GM04503 (cell line): Measurements from ENCODE around the gene FKBP3.
A peak's percentile ranks its signal among the peaks of the same experiment; 100 is the strongest.
"Not testable (repeated sequence)": the region's sequence is repeated elsewhere in the genome, so short reads cannot be mapped to it uniquely, and the experiment has no call there.

Experiments
- DNase-seq: peaks from one replicate; pipeline ENCODE4 v3.0.0-alpha.2; 2012; ENCODE audit warnings: low read depth

The FKBP3 gene

DNA sequence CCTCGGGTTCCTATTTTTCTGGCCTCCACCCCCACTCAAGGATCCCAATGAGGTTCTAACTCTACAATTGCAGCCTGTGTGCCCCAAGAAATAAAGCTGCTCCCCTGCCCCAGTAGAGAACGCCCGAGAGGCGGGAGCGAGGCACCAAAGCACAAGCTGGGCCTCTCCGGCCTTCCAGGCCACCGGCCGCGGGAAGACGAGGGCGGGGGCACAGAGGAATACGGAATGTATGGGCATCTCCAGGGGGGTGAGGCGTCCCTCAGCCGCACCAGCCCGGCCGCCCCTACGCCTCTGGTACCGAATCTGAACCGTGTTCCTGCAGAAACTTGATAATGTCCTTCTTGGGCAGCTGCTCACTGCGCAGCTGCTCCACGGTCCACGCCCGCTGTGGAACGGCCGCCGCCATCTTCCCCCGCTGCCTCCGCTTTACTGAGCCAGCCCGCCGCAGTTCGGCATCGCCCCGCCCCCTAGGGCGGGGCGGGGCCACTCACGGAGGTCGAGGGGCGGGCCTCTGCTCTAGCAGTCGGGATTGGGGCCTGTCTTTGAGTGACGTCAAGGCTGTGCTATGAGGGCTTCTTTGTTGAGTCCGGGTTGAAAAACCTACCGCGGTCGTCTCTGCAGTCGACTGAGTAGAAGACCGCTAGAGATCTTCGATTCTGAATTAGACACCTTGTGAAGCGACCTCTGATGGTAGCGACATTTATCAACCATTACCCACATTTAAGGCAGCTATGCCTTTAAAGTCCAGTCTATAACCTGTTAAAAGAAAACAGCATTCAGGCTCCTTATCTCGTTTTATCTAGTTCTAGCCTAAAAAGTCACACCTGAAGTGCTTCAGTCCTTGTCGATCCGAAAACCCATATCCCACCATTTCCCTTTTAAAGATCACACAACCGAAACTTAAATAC is at the start of gene FKBP3:
Gene FKBP3, minus strand, starts transcription at position 431 of the 908 bp plus-strand sequence. Its CDS starts 25 bp downstream, at position 406.
- DNase-seq: peak; percentile 94

DNA sequence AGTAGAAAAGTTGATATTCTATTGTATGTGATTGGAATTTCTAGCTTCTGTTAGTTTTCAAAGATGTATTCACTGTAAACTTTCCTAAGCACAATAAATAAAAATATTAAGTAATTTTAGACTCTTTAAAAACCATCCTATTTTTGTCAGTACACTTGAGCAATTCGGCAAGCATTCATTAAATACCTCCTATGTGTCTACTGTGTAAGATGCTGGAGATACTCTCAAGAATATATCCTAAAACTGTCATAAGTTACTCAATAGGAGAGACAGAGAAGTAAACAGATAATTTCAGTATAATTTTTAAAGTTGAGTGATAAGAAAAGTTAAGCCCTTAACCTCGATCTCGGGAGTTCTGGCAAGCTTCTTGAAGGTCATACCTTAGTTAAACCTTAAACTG is 47.5 kb upstream of the FKBP3 start:
- DNase-seq: no peak

DNA sequence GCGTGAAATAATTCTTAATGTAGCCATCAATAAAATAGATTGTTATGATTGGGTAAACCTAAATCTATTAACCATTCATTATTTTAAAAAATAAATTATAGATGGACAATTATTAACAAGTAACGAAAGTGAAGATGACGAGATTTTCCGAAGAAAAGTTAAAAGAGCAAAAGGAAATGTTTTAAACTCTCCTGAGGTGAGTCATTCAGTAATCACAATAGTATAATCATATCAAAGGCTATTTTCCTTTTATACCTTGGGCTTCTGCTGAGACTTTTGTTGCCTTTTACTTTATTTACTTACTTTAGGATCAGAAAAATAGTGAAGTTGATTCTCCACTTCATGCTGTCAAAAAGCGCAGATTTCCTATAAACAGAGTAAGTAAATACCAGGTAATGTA is 47.0 kb upstream of the FKBP3 start:
- no peak for DNase-seq

DNA sequence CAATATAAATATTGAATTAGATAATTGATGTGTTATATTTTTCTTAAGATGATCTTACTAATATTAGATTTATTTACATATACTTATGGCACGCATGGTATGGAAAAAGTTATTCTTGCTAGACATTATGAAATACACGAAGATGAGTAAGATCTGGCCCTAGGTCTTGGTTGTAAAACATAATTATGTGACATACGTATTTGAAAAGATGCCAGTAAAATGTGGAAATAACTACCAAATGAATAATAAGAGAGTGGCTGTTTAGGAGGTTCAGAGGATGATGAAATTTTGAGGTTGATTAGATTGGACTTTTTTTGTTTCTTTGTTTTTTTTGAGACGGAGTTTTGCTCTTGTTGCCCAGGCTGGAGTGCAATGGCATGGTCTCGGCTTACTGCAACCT is 42.8 kb upstream of the FKBP3 start:
- DNase-seq: peak; percentile 41

DNA sequence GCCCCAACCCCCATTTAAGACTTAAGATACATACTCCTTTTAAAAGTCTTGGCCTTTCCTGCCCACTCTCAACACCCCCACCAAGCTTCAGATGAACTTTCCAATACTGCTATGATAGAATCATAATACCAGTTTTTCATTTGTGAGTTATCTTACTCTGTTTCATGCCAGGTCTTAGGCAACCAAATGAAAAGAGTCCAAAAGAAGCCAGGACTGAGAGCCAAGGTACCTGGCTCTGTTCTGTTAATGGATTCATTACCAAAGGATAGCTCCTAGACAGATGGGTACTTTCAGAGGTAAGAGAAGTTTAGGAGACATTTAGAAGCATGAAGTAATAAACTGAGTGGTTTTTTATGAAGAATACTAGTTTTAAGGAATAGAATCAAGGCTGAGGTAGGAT is 35.6 kb upstream of the FKBP3 start:
- no peak for DNase-seq

DNA sequence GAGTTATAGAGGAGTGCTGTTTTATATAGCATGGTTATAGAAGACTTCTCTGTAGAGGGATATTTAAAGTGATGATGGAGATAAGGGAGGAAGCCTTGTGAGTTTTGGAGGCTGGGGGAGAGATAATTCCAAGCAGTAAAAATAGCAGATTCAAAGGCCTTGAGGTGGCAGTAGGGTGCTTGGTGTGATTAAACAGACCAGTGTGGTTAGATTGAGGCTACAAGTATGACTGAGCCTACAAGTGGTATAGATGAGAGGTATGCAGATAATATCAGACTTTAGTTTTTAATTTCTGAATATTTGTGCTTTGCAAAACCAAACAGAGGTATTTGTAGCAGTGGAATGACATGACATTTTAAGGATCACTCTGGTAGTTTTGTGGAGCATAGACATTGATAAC is 21.8 kb upstream of the FKBP3 start:
- no peak for DNase-seq

DNA sequence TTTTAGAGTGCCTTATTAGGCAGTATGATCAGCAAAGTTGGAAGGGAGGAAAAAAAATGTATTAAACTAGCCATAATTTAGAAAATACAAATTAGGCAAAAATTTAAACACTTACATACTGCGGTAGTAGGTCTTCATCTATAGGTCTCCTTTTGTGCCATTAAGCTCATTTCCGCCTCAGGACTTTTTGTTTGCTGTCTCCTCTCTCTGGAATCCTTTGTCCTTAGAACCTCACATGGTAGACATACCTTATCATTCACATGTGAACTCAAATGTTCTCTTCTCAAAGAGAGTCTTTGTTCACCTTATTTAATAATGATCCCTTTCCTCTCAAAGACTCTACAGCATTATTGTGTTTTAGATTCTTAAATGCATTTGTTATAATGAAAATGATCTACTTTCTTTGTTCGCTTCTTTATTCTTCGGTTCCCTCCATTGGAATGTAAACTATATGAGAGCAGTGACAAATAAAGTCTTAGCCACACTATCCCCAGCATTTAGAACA is 16.2 kb upstream of the FKBP3 start:
- DNase-seq: no peak

DNA sequence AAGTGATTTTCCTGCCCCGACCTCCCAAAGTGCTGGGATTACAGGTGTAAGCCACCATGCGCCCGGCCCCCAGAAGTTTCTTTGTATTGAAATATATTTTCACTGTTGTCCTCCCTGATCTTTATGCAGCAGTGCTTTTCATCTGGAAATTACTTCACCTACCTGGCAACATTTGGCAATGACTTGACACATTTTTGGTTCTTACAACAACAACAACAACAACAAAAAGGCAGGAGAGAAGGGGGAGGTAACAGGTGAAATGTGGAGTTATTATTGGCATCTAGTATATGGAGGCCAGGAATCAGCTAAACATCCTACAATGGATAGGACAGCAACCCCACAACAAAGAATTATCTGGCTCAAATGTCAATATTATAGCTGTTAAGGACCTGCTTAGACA is 15.3 kb upstream of the FKBP3 start:
- DNase-seq: no peak

DNA sequence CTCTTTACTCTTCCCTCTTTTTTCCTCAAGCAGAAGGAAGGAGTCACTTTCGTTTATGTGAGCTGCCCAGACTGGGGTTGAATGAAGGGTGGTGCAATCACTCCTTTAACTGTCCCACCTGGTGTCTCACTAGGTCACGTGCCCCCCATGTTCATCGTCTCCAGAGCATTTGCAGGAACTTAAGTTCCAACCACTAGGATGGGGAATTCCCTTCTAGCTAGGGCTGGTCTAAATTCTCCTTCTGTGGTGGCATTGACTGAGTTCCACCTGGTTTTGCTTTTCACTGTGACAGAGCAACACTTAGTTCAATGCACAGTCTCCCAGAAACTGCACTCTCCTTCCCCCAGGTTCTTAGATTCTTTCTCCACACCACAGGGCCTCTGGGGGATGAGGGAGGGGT is 10.9 kb upstream of the FKBP3 start:
- DNase-seq: no peak

DNA sequence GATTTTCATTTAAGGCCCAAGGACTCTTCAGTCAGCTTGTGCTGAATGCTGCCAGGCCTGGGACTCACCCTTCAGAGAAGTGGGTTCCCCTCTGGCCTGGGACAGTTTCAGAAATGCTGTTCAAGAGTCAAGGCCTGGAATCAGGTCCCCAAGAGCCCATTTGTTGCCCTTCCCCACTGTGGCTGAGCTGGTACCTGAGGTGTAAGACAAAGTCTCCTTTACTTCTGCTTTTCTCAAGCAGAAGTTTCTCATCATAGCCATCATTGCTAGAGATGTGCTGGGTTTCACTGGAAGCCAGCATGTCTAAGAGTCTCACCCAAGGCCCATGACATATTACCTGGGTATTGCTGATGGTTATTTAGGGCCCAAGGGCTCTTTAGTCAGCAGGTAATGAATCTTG is 10.4 kb upstream of the FKBP3 start:
- no peak for DNase-seq

DNA sequence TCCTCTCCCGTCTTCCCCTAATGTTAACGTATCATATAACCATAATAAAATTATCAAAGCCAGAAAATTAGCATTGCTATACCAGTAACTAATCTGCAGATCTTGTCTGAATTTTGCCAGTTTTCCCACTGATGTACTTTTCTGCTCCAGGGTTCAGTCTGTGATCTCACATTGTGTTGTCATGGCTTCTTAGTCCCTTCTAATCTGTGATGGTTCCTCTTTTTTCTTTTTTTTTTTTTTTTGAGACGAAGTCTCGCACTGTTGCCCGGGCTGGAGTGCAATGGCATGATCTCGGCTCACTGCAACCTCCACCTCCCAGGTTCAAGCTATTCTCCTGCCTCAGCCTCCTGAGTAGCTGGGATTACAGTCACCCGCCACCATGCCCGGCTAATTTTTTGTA is 7.8 kb upstream of the FKBP3 start:
- DNase-seq: not testable (repeated sequence)

DNA sequence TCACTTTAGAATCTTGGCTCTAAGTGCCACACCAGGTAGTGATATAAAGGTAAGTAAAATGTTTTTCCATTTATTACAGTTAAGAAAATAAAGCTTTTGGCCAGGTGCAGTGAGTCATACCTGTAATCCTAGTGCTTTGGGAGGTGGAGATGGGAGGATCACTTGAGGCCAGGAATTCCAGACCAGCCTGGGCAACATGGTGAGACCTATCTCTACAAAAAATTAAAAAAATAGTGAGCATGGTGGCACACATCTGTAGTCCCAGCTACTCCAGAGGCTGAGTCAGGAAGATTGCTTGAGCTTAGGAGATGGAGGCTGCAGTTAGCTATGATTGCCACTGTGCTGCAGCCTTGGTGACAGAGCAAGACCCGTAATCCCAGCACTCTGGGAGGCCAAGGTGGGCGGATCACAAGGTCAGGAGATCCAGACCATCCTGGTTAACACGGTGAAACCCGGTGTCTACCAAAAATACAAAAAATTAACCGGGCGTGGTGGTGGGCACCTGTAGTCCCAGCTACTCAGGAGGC is 6.4 kb upstream of the FKBP3 start:
- DNase-seq: no peak

DNA sequence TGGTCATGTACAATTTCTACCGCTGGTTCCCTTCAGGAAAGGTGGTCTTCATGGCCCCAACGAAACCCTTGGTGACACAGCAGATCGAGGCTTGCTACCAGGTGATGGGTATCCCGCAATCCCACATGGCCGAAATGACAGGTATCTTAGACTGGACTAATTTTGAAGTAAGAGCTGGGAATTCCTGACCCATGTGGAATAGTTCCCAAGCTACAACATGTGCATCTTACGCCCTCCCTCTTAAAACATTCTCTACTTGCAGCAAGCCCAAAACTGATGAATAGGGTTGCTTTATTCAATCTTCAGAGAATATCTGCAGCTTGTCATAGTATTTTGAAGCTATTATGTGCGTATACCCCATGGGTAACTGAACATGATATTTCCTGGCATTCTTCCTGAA is 2.1 kb upstream of the FKBP3 start:
- no peak for DNase-seq

DNA sequence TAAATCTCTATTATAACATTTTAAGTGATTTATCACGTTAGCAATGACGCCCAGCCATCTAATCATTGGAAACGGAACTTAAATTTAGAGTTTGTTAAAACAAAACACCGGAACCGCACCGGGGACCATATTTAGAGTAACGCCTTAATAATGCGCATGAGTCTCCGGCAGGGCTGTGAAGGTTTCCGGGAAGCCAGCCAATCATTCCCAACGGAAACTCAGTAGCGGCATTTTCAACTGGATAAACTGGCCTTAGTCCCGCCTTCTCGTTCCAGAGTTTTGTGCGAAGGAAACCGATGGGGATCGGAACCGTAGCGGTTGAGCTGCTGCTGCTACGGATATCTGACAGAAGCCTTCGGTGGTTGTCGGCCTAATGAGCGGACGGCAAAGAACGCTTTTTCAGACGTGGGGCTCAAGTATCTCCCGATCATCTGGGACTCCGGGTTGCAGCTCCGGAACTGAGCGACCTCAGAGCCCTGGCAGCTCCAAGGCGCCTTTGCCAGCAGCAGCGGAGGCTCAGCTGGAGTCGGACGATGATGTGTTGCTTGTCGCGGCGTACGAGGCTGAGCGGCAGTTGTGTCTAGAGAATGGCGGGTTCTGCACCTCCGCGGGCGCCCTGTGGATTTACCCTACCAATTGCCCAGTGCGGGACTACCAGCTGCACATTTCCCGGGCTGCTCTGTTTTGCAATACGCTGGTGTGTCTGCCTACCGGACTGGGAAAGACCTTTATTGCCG is 1.5 kb upstream of the FKBP3 start, which contains the start of gene FANCM:
Gene FANCM, plus strand, starts transcription at position 272 of the 737 bp plus-strand sequence. Its CDS starts 102 bp downstream, at position 374.
- peak; percentile 80 for DNase-seq

DNA sequence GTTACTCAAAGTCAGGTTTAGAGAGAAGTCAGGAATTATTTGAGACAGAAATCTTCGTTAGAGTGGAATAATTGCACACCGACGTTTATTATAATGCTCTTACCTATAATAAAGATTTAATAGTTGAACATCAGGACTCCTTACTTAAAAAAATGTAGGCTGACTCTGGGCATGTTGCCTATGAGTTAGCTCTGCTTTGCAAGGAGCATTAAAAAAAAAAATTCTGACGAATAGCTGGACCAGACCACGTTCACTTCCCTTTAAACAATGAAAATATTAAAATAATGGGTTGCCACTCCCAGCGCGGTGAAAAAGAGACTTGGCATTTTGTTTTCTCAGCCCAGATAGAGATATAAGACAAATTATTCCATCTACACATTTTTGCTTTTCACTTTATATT is 875 bp upstream of the FKBP3 start:
- no peak for DNase-seq

DNA sequence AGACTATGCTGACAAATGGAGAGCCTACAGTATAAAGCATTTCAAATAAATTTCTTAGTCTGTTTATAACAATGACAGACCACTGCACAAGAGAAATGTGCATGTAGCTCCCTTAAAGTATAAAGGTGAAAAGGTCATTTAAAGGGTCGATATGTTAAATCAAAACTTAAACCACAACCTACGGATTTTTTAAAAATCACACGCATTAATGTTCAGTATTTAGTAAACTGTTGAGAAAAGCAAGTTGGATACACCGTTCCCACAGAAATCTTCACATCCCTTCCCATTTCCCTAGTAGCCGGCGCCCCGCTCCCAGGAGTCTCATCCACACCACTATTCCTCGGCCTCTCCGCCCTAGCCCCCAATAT is 614 bp downstream of the FKBP3 start:
- no peak for DNase-seq

DNA sequence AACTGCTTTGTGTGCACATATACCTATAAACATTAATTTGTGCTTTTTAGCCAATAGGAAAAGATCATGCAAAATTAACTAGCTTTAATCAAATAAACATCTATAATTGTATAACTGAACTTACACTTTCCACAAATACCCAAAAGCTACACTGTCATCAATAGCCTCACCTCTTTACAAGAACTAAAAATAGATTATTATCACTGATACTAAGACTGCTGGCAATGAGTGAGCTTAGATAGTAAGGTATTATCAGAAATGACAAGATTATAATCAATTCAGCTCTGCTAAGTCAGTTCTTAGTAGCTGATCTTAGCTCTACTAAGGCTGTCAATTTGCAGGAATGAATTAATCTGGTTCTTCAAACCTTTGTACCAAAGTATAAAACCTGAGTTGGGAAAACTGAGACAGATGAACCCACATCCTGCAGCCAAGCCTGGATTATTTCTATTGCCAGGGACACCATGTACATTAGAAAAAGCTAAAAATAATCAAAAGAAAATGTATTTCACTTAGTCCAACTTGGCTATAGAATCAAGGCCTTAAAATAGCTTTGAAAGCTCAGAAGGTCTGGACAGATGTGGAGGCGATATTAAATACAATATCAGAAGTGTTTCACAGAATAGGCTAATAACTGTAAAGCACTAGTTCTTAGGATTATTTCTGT is 5.2 kb downstream of the FKBP3 start:
- no peak for DNase-seq

DNA sequence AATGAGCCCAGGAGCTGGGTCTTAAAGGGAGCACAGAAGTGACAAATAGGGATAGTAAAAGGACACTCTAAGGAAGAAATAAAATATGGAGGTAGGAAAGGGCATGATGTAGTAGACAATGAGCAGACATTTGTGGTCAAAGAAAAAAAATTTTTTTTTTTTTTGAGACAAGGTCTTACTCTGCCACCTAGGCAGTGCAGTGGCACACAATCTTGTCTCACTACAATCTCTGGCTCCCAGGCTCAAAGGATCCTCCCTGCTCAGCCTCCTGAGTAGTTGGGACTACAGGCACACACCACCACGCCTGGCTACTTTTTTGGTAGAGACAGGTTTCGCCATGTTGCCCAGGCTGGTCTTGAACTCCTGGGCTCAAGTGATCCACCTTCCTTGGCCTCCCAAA is 8.5 kb downstream of the FKBP3 start:
- no peak for DNase-seq

DNA sequence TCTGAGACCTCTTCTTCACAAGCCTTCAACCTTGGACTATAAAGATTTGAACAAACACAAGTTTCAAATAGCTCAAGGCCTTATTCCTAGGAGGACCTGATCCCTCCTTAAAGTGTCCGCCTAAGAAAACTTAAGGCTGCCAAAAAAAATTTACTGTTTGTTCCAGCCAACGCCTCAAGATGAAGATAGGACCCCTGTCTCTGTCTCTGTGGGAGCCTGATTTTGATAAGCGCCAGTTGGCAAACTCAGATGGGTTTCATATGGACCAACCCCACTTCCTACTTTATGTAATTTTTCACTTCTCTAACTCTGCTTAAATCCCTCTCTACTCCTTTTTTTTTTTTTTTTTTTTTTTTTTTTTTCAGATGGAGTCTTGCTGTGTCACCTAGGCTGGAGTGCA is 11.0 kb downstream of the FKBP3 start:
- DNase-seq: no peak

DNA sequence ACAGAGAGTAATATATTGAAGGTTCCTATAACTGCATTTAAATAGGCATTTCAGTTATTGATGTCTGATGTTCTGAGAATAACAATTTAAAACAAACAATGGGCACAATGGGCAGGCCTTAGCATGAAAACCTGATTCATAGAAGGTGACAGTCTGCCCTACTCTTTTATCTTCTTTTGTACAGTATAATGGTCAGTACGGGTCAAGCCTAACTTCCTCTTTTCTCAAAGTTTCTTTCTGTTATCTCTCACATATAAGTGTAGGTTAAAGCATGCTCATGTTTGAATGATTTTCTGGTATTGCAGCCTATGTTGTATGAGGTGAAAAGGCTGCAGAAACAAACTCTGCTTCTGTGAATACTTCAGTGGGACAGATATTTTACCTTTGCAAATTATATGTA is 14.2 kb downstream of the FKBP3 start:
- DNase-seq: no peak

DNA sequence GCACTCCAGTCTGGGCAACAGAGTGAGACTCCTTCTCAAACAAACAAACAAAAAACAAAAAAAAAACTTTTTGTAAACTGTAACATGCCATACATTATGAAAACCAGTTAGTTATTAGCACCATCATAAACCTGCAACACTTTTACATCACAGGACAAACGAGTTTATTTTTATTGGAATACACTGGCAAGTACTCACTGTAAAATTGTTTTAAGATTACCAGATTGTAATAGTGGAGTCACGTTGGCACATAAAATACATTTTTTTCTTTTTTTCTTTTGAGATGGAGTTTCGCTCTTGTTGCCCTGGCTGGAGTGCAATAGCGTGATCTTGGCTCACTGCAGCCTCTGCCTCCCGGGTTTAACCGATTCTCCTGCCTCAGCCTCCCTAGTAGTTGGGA is 15.7 kb downstream of the FKBP3 start:
- no peak for DNase-seq

DNA sequence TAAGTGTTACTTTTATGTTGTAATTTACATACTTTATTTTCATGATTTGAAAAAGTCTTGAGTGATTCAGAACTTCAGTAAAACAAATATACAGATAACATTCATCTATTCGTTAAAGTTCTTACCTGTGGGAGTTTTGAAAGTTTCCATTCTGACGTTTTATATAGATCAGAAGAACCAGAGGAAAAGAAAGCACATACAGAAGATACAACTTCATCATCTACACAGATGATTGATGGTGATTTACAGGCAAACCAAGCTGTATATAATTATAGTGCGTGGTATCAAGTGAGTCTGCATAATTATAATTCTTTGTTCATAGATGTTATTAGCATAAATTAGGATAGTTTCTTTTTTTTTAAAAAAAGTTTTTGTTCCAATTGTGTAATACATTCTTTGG is 20.0 kb downstream of the FKBP3 start:
- no peak for DNase-seq
